K562 (cell line): ENCODE results near the gene ADM5. TPM values are rescaled to one million over a fixed set of nuclear protein-coding genes. Genes with fewer than 3 reads are reported as not detected.

Experiments used
- ATAC-seq: fragments of 200-7000 bp; cut with Tn5 transposase; 3 replicates; pipeline ENCODE4 v1.9.1; 2020; ENCODE audit warnings: moderate library complexity
- BruUV-seq: library from RNA; stranded (reverse); fragments of 400-500 nt; replicated peaks from 2 replicates; lab custom pipeline; 2021; lab: Mats Ljungman, UMichigan
- CTCF ChIA-PET: fragments of 300-600 bp; formaldehyde crosslinking; extraction: SDS; loops from one replicate; lab custom pipeline; 2021; ENCODE audit warnings: low intra/inter-chr PET ratio; lab: Yijun Ruan, JAX
- POLR2A ChIA-PET: fragments of 300-600, 350-650 bp; sonication (Branson Sonifier 250); formaldehyde crosslinking; extraction: SDS; loops from one replicate; lab custom pipeline; 2021; ENCODE audit warnings: antibody characterized with exemption, inconsistent platforms; lab: Yijun Ruan, JAX
- DNase-seq, 4 experiments: peaks; one replicate each; pipeline versions ENCODE4 v3.0.0 to v3.0.0-alpha.2; 2011 to 2018; ENCODE audit warnings: low spot score in 3 of 4, mixed read lengths in 3 of 4; ENCODE audit errors: extremely low read depth in 1 of 4
- FAIRE-seq: peaks from 2 replicates; lab custom pipeline; 2011; peaks lifted over from hg19 to GRCh38; lab: Jason Lieb, UNC
- H2AFZ ChIP-seq: 2 replicates; pipeline ENCODE4 v1.6.0; 2011; ENCODE audit warnings: low read depth, low read length, control low read depth, inconsistent platforms
- H3K27ac ChIP-seq: fragments of 200-600 bp; 3 replicates; pipeline ENCODE4 v1.8.0; 2011; ENCODE audit warnings: low read depth, mild to moderate bottlenecking, control low read depth, inconsistent platforms, low read length, moderate library complexity, mixed read lengths; ENCODE audit errors: extremely low read depth
- H3K27me3 ChIP-seq, 2 experiments: fragments of 300-600 bp in 1 of 2; 2 replicates in 1 of 2; 3 replicates in 1 of 2; pipeline versions ENCODE4 v1.6.0 to v1.8.0; 2011; ENCODE audit warnings: inconsistent platforms in 2 of 2, low read length in 2 of 2, mild to moderate bottlenecking in 1 of 2, mixed read lengths in 1 of 2, moderate library complexity in 1 of 2; ENCODE audit not compliant: control insufficient read depth in 2 of 2, insufficient read depth in 2 of 2
- H3K36me3 ChIP-seq: fragments of 300-600 bp; 3 replicates; pipeline ENCODE4 v1.8.0; 2011; ENCODE audit warnings: mild to moderate bottlenecking, low read length, inconsistent platforms; ENCODE audit not compliant: control insufficient read depth, insufficient read depth
- H3K4me1 ChIP-seq, 2 experiments: fragments of 200-600 bp in 1 of 2; replicated peaks in 1 of 2; 2 replicates in 1 of 2; 3 replicates in 1 of 2; pipeline versions ENCODE4 v1.5.1 to v1.8.0; 2011; ENCODE audit warnings: inconsistent platforms in 2 of 2, low read length in 2 of 2, mild to moderate bottlenecking in 1 of 2, mixed read lengths in 1 of 2, moderate library complexity in 1 of 2; ENCODE audit not compliant: control insufficient read depth in 2 of 2, insufficient read depth in 2 of 2
- H3K4me2 ChIP-seq: 2 replicates; pipeline ENCODE4 v1.6.1; 2011; ENCODE audit warnings: low read length, control low read depth, inconsistent platforms, mixed read lengths; ENCODE audit not compliant: insufficient read depth
- H3K4me3 ChIP-seq: fragments of 200-600 bp; sonication (generic), shearing (Covaris generic); 2 replicates; pipeline ENCODE4 v1.5.1; 2016; ENCODE audit warnings: control low read depth, inconsistent platforms
- H3K79me2 ChIP-seq: fragments of 200-600 bp; 3 replicates; pipeline ENCODE4 v1.8.0; 2011; ENCODE audit warnings: low read length, inconsistent platforms; ENCODE audit not compliant: control insufficient read depth, insufficient read depth
- H3K9ac ChIP-seq, 2 experiments: 2 replicates each; pipeline versions ENCODE4 v1.6.0 to v1.6.1; 2011; ENCODE audit warnings: low read depth in 2 of 2, low read length in 2 of 2, control low read depth in 1 of 2, inconsistent platforms in 1 of 2, mild to moderate bottlenecking in 1 of 2, mixed read lengths in 1 of 2; ENCODE audit not compliant: insufficient read depth in 1 of 2
- H3K9me1 ChIP-seq: one replicate; pipeline ENCODE4 v1.6.0; 2011; ENCODE audit warnings: inconsistent platforms, mild to moderate bottlenecking, low read length, moderate library complexity; ENCODE audit not compliant: control insufficient read depth, insufficient read depth
- H3K9me3 ChIP-seq: replicated peaks from 2 replicates; pipeline ENCODE4 v1.5.1; 2011; ENCODE audit warnings: low read depth, low read length, inconsistent platforms; ENCODE audit not compliant: control insufficient read depth, insufficient read depth
- H4K20me1 ChIP-seq: replicated peaks from 2 replicates; pipeline ENCODE4 v1.6.1; 2011; ENCODE audit warnings: low read length, inconsistent platforms, mixed read lengths; ENCODE audit not compliant: control insufficient read depth, insufficient read depth
- PHF8 ChIP-seq: fragments of 200-600 bp; sonication (generic); IDR thresholded peaks from 2 replicates; pipeline ENCODE4 v1.6.1; 2012; ENCODE audit warnings: mixed run types, mild to moderate bottlenecking, inconsistent platforms, low read length, moderate library complexity, borderline replicate concordance
- POLR2G ChIP-seq: fragments of 200-400 bp; formaldehyde crosslinking; IDR thresholded peaks from 2 replicates; pipeline ENCODE4 v1.6.1; 2017; ENCODE audit warnings: low read depth, mild to moderate bottlenecking, antibody characterized with exemption, low read length, moderate library complexity
- RBFOX2 ChIP-seq: fragments of 200-400 bp; formaldehyde crosslinking; IDR thresholded peaks from 2 replicates; pipeline ENCODE4 v1.6.1; 2017; ENCODE audit warnings: low read depth, mild to moderate bottlenecking, low read length, moderate library complexity
- ZNF121 ChIP-seq: sonication (generic); formaldehyde crosslinking; conservative IDR thresholded peaks from 2 replicates; pipeline ENCODE4 v1.8.0; 2022; ENCODE audit warnings: missing genetic modification reagents
- WGBS: fragments of 100-300 bp; shearing (Covaris generic); methylation state at CpG from one replicate; pipeline ENCODE4 v1.1.6; 2016; ENCODE audit warnings: low coverage, mixed read lengths; ENCODE audit not compliant: insufficient coverage; ENCODE audit errors: missing lambda C conversion rate; 5-methylcytosine and 5-hydroxymethylcytosine counted together
- in situ Hi-C: fragments of 300-500 bp; cut with MboI; formaldehyde crosslinking; loops from 4 replicates; pipeline ENCODE4 v1.15.0; 2018; ENCODE audit warnings: inconsistent platforms, mixed read lengths
- intact Hi-C: fragments of 100-400 bp; cut with micrococcal nuclease; formaldehyde crosslinking; loops from 2 replicates; pipeline ENCODE4 v1.14.2; 2022
- polyA plus RNA-seq, 8 experiments: library from polyadenylated mRNA; depleted of rRNA in 4 of 8; stranded (reverse) in 5 of 8; unstranded in 3 of 8; fragments of >200 nt; fragmentation: Nextera tagmentation in 2 of 8; fragmentation: Illumina TruSeq in 1 of 8; extraction: Ambion mirVana in 2 of 8; extraction: Trizol in 1 of 8; gene quantifications; 2 replicates each; pipeline versions ENCODE4 v1.2.1 to v1.2.3, GENCODE V29; 2011 to 2014; ENCODE audit warnings: inconsistent platforms in 1 of 8, missing spikeins in 1 of 8
- total RNA-seq, 7 experiments: library from RNA; depleted of rRNA in 6 of 7; stranded (reverse); fragments of >200 nt in 6 of 7; fragmentation: Illumina TruSeq in 2 of 7; extraction: Trizol in 2 of 7; gene quantifications; 2 replicates each; pipeline versions ENCODE4 v1.2.1 to v1.2.3, GENCODE V29; 2011 to 2021; ENCODE audit warnings: low replicate concordance in 1 of 7

ADM5 gene
- total and polyA plus RNA-seq, 9 of the 15 experiments (the other 6 are each of a cell fraction or from before 2014, with no cell fraction given) = 0.13 to 8.4 (median 2.0) TPM; not detected in 1

DNA sequence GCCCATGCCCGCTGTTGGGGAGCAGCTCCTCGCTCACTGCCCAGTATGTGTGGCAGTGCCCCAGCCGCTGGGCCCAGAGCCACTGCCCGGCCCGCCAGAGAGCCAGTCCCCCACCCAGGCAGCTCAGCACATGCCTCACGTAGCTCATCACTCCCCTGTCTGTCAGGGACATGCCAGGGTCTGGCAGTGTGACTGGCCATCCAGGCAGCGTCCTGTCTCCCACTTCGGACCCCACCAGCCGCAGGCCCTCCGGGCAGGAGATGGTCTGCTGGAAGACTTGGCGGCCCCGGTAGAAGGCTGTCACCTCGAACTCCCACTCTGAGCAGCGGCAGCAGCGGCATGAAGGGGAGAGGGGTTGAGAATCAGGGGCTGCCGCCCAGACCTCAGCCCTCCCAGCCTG, 27.4 kb upstream of the ADM5 start:
- H3K27me3 ChIP-seq = no peaks in the 10 kb centered on the region
- peaks cover 2% of the 10 kb centered on the region for H3K9me1 ChIP-seq
- WGBS = 97% methylated on average over 14 of the region's 16 CpGs
- H3K4me2 ChIP-seq = no peak overlapping the region
- TF ChIP-seq RBFOX2 (peak; percentile 55), POLR2G (peak; percentile 70), PHF8 (no peak)
- TF ChIP-seq, all 486 proteins: peak for 2
- POLR2A ChIA-PET = interaction anchor here (0.7 to 1.6 kb wide), 5 partner anchors 9 to 69 kb away, joined by 3 to 5 read pairs (median 4); partner anchors contain the start of gene RRAS
- Histone ChIP-seq H3K9ac (0 out of 4 replicates have a peak overlapping the region, but pooled peaks of 1 of the 2 experiments have one; percentile 21), H4K20me1 (peaks cover 13% of the 10 kb centered on the region; the same call in 1 of the 2 replicates), H3K36me3 (peaks cover 62% of the 10 kb centered on the region; the same call in 2 of the 3 replicates), H3K4me1 (peaks cover 0 to 35% of the 10 kb centered on the region in 2 experiments; a peak in 4 of 5 replicates), H3K9me3 (0 out of 2 replicates have a peak, but pooled peaks cover 2% of the 10 kb centered on the region), H3K4me3 (no peak overlapping the region), H3K27ac (no peak overlapping the region), H3K79me2 (peaks cover 38% of the 10 kb centered on the region), H2AFZ (no peak overlapping the region)
- ATAC-seq (no peak), FAIRE-seq (no peak), DNase-seq (no peak)
- BruUV-seq = no TSS peak
- CTCF ChIA-PET = no interaction called here
- in situ Hi-C loops (no loop called here), intact Hi-C loops (no loop called here)

GRCh38 chr19:49663224-49663623, 26.2 kb upstream of the ADM5 start:
- DNase-seq (no peak), FAIRE-seq (no peak), ATAC-seq (no peak)
- ChIA-PET CTCF (no interaction called here), POLR2A (interaction anchor here (5.2 to 6.1 kb wide), 2 partner anchors 7 to 13 kb away, joined by 28 to 35 read pairs; partner anchors contain the start of gene PRMT1)
- Histone ChIP-seq H2AFZ (no peak overlapping the region), H3K9me3 (0 out of 2 replicates have a peak, but pooled peaks cover 2% of the 10 kb centered on the region), H3K4me3 (no peak overlapping the region), H3K27ac (no peak overlapping the region; the same call in 2 of the 3 replicates), H4K20me1 (peaks cover 16% of the 10 kb centered on the region; the same call in 1 of the 2 replicates), H3K9ac (peak overlapping the region in 1 of 2 experiments; percentile 75; a peak in 2 of 4 replicates), H3K4me2 (no peak overlapping the region), H3K79me2 (peaks cover 48% of the 10 kb centered on the region), H3K27me3 (no peaks in the 10 kb centered on the region), H3K4me1 (peaks cover 7 to 28% of the 10 kb centered on the region in 2 experiments; a peak in 4 of 5 replicates), H3K9me1 (peaks cover 2% of the 10 kb centered on the region), H3K36me3 (peaks cover 60% of the 10 kb centered on the region; the same call in 2 of the 3 replicates)
- BruUV-seq = no TSS peak
- 90% methylated on average over 11 of the region's 12 CpGs for WGBS
- in situ Hi-C loops (no loop called here), intact Hi-C loops (no loop called here)
- TF ChIP-seq ZNF121 (CRISPR knock-in tag) (no peak), POLR2G (0 out of 2 replicates have a peak, but pooled peaks have one; percentile 35)
